Skin of body (tissue), 2 donors: Measurements from ENCODE around the gene FARP1. TPM values are rescaled to one million over a fixed set of nuclear protein-coding genes. Genes with fewer than 3 reads are reported as not detected.
"Not testable (repeated sequence)": the region's sequence is repeated elsewhere in the genome, so short reads cannot be mapped to it uniquely, and the experiment has no call there.

Source experiments
- DNase-seq: peaks from one replicate; lab custom pipeline; 2025; lab: John Stamatoyannopoulos, UW
- total RNA-seq: library from RNA; depleted of rRNA; stranded (reverse); fragments of >200 nt; gene quantifications from one replicate; pipeline ENCODE4 v1.2.3, GENCODE V29; 2014

The FARP1 gene
- total RNA-seq, 1 donor from 2014 or later: 65.3 TPM

DNA sequence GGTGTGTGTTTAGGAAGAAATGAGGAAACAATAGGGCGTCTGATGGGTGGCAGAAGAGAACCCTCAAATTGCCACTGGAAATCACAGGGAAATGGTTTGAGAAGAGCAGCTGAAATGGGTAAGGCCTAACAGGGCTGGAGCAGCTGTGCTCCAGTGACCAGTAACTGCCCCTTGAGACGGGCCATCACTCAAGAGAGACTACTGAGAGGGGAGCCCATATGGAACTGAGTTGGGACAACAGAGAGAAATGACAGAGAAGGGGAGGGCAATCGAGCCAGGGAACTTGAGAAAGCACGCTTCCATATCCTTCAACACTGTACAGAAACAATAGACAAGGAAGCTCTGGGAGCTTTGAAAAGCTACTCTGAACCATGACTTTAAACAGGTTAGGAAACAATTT lies 209.3 kb downstream of the FARP1 start:
- DNase-seq: no peak

DNA sequence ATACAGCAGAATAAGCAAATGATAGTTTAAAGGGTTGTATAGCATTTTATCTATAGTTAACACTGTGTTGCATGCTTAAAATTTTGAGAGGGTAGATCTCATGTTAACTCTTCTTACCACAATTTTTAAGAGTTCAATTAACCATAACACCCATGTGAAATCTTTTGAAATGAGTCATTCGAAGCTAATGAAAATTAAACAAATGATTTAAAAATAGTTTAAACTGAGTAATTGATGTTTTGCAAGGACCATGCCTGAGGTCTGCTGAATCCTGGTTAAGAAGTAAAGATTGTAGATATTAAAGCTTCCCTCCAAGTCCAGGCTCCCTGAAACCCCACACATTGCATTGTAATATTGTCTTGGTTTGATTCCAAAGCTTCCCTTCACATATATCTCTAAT lies 210.9 kb downstream of the FARP1 start:
- no peak for DNase-seq

DNA sequence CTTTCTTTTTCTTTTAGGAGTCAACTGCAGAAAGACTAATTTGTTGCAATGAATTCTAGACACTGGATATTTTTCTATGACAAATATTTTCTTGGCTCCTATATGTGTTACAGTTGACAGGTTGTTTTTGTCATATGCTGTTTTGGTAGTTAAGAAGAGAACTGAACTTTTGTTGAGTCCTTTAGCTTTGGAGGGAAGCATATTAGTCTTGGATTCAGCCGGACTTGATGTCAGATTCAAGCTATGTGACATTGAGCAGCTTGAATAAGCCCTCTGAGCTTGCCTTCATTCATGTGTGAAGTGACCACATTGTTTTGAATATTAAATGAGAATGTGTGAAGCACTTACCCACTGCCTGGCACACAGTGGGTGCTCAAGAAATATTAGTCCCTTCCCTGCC lies 216.0 kb downstream of the FARP1 start:
- no peak for DNase-seq

DNA sequence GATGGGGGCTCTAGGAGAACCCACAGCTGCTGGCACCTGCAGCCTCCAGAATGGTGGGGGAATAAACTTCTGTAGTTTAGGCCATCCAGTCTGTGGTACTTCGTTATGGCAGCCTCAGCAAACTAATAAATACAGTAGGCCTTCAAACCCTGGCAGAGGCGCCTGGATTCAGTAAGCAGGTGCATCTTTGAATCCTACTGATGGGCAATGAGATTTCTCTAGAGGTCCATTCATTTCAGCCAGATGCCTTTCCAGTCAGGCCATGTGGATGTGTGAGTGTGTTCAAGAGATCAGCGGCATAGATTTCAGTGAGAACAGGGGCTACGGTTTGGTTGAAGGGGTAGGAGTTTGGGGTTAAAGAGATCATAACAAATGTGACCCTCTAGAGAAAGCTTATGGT lies 217.7 kb downstream of the FARP1 start:
- no peak for DNase-seq

DNA sequence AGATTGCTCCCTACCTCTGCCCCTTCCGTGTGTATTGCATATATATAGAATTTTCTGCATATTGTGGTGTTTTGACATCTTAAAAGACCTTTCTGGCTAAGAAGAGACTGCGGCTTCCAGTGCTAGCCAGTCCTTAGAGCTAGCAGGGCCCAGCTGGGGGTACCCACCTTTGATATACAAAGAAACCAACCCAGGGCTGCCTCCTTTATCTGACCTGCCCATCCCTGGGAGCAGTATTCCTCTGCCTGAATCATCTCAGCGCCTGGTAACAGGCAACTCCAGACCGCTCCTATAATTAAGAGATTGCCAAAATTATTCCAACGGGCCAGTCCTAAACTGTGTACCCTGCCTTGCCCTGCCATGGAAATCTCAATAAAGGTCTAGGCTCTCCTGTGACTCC lies 220.4 kb downstream of the FARP1 start:
- DNase-seq: no peak

DNA sequence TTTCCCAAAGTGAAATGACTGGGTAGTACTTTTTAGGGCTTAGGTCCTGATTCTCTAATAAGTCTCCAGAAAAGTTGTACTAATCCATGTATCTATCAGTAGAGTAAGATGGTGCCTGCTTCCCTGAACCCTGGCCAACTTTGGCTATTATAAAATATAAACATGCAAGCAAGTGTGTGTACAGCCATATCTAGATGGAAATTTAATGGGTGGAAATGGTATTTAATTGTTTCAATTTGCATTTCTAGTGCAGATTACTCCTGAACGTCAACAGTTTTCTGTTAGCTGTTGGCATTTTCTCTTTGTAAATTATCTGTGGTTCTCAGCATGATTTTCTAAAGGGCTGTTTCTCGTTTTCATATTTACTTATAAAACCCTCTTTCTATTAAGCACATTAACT lies 221.3 kb downstream of the FARP1 start:
- no peak for DNase-seq

DNA sequence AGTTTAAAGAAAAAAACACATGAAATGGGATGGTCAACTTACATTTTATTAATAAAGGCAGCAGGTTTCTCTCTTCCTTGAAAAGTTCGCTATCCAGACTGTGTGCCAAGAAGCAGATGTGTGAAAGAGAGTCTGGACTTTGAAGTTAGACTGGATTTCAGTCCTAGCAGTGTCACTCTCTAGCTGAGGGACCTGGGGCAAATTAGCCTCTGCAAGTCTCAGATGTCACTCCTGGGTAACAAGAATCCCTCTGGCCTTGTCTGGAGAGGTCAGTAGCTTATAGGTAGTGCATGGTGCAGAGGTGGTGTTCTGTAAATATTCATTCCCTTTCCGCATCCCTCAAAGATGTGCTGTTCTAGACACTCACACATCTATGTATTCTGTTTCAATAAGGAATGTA lies 221.8 kb downstream of the FARP1 start:
- no peak for DNase-seq

DNA sequence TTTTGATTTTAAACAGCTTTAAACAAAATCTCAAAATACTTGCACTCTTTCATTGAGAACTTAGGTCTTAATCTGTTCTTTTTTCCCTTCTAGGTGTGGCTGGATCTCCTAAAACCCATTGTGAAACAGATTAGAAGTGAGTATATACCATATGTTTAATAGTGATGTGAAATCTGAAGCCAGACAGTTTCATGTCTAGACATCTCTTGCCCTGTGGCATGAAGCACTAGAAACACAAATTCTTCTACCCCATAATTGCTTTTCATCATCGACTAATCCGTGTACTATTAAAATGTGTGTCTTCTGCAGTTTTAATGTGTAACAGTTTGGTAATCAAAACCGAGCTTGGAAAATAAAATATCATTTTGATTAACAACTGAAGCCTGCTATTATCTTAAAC lies 222.4 kb downstream of the FARP1 start:
- DNase-seq: no peak

DNA sequence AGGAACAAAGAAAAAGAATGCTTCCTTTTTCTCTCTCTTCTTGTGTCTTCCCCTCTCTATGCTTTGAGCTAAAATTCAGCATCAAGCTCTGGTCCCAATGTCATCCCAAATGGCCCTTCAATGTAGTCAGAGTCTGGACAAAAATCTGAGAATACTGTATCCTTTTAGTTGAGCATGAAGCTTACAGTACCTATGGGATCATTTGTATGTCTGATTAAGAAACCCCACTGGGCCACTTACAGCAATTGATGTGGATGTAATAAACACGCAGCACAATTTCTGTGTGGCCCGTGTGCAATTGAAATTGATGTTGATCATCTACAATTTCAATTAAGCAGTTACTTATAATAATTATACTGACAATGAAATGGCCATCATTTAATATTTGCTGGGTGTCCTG lies 223.1 kb downstream of the FARP1 start:
- DNase-seq: no peak

DNA sequence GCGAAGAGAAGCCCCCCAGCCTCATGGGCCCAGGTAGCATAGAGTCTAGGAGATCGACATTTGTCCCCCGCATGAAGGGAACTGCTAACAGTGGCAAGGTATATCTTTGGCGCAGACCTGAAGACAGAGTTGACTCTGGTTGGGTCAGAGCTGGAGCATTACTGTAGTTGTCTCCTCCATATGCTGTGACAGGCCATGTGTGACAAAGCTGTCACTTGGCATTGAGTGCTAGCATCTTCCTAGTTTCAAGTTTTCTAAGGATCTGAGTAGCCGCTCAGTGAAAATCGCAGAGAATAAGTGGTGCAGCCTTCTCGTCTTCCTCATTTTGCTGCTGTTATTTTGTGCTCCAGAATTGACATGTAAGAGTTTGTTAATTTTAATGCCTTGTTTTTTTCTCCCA lies 223.5 kb downstream of the FARP1 start:
- peak; percentile 6 for DNase-seq

DNA sequence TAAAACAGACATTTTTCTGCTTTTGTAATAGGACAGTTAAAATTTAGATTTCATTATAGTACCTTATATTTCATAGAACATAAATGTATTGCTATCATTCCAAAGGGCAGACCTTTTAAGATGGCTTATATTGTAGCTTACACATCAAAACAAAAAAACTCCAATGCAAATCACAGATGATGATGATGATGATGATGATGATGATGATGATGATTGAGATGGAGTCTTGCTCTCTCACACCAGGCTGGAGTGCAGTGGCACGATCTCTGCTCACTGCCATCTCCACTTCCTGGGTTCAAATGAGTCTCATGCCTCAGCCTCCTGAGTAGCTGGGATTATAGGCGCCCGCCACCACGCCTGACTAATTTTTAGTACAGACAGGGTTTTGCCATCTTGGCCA lies 224.1 kb downstream of the FARP1 start:
- DNase-seq: no peak

DNA sequence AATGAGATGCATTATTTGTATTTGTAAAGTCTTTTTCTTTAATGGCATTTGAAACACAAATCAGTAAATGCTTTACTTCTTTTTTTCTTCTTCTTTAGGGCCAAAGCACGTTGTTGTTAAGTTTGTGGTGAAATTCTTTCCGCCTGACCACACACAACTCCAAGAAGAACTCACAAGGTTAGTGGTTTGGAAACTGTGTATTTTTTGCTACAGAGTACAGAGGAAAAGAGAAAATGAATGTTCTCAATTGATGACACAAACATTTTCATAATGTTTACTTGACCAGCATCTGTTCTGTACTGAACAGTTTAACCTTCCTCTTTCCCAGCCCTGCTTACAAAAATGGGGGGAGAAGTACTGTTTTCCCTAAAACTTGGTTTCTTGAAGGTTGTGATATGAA lies 225.1 kb downstream of the FARP1 start:
- DNase-seq: no peak

DNA sequence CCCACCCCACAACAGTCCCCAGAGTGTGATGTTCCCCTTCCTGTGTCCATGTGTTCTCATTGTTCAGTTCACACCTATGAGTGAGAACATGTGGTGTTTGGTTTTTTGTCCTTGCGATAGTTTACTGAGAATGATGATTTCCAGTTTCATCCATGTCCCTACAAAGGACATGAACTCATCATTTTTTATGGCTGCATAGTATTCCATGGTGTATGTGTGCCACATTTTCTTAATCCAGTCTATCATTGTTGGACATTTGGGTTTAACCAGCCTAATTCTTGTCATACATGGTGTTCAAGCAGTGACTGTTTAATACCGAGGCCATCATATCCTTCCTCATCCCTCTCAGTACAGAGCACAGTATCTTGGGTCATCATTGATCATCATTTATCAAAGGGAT lies 226.6 kb downstream of the FARP1 start:
- not testable (repeated sequence) for DNase-seq

DNA sequence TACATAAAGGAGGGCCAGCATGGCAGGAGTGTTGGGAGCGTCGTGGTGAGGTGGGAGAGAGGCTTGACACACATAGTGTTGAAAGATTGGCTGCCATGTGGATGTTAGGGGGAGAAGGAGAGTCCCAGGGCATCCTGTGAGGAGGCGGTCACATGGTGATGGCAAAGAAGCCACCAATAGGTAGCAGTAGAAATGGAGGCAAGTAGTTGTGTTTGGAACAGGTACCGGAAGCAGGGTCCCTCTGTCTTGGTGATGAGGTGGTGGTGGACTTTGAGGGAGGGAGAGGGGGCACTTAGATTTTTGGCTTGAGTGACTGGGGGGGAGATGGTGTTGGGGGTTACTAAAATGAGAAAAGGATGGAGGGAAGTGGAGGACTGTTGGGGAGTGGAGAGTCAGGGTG lies 227.4 kb downstream of the FARP1 start:
- no peak for DNase-seq

DNA sequence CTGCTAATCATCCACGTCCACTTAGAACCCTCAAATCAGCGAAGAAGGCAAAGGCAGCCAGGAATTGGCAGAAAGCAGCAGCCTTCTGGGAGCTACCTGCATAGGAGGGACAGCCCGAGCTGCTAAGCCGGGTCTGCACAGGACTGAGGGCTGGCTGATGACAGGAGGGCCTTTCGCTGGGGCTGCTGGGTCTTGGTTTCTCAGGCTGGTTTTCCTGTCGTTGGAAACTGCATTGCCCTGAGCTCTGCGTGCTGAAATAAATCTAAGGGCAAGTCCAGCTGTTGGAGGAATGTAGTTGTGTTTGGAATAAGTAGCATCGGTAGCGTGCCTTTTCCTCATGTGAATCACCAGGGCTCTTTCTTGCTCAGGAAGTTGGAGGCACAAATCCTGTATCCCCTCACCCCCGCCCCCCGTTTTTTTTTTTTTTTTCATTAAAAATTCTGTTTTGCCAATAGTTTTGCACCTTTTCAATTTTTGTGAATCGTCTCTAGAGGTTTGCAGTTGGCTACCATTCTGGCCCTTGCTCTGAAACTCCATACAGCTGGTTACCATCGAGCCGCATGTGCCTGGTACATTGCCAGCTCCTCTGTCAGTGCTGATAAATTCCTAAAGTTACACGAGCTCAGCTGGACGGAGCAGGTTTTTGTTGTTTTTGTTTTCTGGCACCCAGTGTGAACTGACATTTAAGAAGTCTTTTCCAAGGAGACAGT lies 228.1 kb downstream of the FARP1 start:
- peak; percentile 84 for DNase-seq

DNA sequence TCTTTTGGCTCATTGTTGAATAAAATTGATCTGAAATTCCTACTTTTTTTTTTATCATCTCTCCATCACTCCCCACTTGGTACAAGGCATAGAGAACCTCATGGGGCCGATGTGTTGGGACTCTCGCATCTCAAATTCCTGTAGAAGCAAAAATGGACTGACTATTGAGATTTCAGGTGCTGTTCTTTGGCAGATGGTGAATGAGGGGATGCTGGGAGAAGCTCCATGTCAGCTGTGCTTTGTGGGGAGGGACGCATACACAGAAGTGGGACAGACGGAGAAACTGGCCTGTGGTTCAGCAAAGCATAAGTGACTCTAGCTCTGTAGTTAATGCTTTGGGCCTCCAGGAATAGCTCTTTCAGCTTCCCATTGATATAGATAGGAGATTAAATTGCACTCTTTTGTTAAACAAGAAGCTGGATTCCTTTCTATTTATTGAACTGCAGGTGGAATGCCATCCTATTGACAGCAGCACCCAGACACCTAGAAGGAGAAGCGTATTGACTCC lies 228.7 kb downstream of the FARP1 start:
- no peak for DNase-seq

DNA sequence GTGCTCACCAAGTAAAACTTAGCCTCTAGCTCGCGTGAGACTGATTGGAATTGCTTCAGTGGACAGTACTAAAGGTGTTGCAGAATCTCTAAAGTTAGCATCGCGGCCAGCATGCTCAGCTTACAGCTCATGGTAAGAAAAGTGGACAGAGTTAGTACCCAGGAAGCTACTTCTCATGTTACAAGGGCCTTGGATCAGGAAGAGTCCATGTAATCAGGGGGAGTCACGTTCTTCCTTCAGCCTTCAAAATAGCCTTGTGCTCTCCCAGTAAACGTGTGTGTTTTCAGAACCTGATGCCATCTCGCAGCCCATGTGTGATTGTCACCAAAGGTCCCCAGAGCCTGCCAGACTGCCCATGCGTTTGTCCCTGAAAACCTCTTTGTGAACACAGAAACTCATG lies 230.0 kb downstream of the FARP1 start:
- DNase-seq: peak; percentile 21

DNA sequence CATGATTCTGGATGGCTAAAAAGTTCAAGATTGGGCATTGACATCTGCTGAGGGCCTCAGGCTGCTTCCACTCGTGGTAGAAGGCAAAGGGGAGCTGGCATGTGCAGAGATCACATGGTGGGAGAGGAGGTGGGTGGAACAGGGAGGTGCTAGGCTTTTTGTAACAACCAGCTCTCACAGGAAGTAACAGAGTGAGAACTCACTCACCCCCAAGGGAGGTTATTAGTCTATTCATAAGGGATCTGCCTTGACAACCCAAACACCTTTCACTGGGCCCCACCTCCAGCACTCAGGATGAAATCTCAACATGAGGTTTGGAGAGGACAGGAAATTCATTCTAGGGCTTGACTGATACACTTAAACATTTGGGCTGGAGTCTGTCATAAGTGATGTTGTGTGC lies 231.9 kb downstream of the FARP1 start:
- no peak for DNase-seq

DNA sequence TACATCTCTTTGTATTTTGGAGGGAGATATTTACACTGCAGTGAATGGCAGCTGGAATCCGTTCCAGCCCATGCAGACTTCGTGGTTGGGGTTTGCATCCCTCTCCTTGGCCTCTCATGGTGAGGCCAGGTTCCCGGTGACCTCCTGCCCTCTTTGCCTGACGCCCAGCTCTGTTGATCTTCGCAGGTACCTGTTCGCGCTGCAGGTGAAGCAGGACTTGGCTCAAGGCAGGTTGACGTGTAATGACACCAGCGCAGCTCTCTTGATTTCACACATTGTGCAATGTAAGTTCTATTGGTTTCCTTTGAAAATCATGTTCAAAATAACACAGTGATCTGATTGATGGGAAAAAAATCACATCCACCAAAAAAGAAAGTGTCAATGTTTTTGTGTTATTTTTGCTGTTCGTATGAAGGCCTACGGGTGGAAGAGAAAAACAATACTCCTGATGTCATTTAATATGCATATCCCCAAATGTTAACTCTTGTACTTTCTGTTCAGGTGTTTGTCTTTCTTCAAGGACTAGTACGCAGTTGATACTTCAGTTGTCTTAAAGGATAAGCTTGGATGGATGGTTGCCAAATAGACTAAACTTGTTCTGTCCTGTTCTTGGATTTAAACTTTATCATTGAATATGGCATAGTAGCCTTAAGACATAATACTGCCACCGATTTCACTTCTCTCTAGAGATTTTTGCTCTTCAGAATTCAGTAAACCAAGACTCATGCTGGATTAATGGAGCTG lies 234.9 kb downstream of the FARP1 start:
- no peak for DNase-seq

DNA sequence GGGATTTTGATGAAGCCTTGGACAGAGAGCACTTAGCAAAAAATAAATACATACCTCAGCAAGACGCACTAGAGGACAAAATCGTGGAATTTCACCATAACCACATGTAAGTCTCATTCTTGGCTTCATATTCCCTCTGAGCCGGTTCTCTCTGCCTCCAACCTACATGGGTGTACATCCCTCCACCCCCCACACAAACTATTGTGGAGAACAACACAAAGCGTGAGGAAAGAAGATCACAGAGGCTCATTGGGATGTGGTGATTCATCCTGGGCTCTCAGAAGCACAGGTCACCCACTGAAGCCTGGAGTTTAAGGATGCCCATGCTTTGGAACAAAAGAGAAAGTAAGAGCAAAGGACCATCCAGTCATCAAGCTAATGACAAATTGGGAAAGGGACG lies 241.8 kb downstream of the FARP1 start:
- no peak for DNase-seq

DNA sequence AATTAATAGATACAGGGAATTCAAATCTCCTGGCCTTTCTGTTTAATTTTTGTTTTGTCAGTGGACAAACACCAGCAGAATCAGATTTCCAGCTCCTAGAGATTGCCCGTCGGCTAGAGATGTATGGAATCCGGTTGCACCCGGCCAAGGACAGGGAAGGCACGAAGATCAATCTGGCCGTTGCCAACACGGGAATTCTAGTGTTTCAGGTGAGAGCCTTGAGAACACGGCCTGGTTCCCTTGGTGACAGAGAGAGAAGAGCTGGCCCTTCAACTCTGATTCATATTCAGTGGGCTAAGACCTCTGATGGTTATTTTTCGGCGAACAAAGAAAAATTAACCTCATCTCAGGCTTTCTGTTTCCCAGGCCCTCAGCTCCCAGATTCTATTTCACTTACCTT lies 242.7 kb downstream of the FARP1 start:
- no peak for DNase-seq

DNA sequence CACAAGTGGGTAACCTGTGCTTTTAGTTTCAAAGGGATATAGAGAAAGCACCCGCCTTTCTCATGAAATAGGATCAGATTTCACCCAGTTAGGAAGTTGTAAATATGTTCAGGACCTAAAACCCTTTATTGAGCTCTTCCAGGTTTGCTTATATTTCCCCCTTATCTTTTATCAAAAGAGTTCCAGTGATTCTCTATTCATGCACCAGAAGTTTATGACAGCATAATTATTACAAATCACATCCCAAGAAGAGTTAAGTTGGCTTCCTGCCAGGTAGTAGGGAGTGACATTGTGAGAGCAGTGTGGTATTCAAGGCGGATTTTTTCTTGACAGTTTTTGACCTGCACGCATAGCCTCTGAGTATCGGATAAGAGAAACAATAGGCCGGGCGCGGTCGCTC lies 243.7 kb downstream of the FARP1 start:
- DNase-seq: no peak

DNA sequence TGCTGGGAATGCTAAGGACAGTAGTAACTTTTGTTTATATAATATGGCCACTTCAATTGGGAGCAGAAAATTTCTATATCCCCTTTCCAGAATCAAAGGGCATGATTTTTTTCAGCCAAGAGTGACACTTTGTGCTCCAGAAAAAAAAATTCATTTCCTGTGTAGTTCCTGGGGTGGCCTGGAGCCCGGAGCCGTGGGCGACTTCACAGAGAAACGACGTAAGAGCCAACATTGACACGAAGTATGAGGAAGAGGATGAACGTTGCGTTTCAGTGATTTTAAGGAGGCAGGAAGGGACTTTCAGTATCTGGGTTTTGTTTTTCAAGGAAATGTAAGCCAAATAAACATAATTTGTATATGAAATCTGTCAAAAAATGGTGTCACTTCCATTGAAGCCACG lies 246.4 kb downstream of the FARP1 start:
- no peak for DNase-seq
